Cerebellar cortex (tissue), 1 donor: ENCODE measurements around the gene CCM2L.
A peak's percentile ranks its signal among the peaks of the same experiment; 100 is the strongest.
"Not testable (repeated sequence)": the region's sequence is repeated elsewhere in the genome, so short reads cannot be mapped to it uniquely, and the experiment has no call there.

ENCODE experiments used
- DNase-seq: peaks from one replicate; pipeline ENCODE4 v3.0.0-alpha.2; 2015; ENCODE audit warnings: low spot score

CCM2L gene

DNA sequence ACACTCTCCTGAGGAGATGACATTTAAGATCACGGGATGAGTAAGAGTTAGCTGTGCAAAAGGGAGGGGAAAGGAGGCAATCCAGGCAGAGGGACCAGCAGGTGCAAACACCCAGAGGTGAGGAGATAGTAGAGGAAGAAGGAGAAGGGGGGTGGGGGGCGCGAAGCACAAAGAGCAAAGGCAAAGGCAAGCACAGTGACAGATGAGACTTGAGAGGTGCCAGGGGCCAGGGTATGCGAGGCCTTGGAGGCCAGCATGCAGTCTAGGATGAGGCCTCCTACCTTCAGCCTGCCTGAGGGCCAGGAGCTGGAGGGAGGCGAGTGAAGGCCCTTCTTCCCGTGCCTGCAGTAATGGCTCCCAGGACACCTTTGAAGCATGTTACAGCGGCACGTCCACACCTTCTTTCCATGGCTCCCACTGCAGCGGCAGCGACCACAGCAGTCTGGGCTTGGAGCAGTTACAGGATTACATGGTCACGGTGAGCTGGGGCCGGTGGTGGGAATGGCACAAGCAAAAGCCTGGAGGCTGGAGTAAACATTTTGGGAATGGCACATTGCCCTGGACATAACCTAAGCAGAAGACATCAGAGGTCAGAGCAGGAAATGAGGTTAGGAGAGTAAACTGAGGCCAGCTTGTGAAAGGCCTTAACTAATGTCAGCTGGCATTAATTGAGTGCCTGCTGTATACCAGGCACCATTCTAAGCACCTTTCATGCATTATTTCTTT, 18.6 kb downstream of the CCM2L start:
- DNase-seq: peak; percentile 83

DNA sequence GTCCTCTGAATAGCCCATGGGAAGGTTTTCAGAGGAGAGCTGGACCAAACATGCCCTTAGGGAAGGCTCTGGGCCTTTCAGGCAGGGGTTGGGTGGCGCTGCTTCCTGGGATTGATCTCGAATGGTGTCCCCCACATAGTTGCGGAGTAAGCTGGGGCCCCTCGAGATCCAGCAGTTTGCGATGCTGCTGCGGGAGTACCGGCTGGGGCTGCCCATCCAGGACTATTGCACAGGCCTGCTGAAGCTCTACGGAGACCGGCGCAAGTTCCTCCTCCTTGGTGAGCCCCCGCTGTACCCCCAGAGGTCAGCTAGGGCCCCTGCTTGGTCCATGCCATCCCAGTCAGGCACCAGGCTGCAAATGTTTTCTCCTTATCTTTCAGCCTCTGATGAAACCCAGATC, 19.3 kb downstream of the CCM2L start:
- no peak for DNase-seq

DNA sequence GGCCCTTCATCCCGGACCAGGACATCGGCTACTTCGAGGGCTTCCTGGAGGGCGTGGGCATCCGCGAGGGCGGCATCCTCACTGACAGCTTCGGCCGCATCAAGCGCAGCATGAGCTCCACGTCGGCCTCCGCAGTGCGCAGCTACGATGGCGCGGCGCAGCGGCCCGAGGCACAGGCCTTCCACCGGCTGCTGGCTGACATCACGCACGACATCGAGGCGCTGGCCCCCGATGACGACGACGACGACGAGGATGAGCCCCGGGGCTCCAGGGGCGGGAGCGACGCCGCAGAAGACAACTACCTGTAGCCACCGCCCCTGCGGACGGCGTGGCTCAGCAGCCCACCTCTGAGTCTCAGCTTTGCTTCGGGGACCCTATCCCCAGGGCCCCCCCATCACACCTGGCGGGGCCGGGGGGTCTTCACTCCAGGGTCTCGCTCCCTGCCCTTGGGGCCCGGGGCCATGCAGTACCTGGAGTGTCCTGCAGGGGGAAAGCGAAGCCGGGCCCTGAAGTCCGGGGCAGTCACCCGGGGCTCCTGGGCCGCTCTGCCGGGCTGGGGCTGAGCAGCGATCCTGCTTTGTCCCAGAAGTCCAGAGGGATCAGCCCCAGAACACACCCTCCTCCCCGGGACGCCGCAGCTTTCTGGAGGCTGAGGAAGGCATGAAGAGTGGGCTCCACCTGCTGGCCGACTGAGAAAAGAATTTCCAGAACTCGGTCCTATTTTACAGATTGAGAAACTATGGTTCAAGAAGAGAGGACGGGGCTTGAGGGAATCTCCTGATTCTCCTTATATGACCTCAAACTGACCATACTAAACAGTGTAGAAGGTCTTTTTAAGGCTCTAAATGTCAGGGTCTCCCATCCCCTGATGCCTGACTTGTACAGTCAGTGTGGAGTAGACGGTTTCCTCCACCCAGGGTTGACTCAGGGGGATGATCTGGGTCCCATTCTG, 21.0 kb downstream of the CCM2L start:
- DNase-seq: peak; percentile 94

DNA sequence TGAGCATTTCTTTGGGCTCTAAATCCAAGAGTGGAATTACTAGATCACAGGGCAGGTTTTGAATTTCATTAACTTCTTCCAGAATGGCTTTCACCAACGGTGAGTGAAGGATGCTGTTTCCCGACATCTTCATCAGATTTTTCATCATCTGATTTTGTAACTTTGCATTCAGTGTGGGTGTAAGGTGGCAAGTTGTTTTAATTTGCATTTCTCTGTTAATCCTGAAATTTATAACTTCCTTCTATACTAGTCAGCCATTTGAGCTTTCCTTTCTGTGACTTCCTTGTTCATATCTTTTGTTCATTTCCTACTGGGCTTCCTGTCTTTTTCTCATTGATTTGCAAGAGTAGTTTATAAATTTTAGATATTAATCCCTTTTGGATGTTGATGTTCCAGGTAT, 23.1 kb downstream of the CCM2L start:
- DNase-seq: no peak

DNA sequence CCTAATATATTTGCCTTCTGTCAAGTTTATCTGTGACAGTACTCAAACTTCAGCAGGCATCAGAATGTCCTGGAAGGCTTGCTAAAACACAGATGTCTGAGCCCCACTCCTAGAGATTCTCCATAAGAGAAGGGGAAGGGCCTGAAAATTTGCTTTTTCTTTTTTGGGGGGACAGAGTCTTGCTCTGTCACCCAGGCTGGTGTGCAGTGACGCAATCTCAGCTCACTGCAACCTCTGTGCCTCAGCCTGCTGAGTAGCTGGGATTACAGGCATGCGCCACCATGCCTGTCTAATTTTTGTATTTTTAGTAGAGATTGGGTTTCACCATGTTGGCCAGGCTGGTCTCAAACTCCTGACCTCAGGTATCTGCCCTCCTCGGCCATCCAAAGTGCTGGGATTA, 23.5 kb downstream of the CCM2L start:
- not testable (repeated sequence) for DNase-seq

DNA sequence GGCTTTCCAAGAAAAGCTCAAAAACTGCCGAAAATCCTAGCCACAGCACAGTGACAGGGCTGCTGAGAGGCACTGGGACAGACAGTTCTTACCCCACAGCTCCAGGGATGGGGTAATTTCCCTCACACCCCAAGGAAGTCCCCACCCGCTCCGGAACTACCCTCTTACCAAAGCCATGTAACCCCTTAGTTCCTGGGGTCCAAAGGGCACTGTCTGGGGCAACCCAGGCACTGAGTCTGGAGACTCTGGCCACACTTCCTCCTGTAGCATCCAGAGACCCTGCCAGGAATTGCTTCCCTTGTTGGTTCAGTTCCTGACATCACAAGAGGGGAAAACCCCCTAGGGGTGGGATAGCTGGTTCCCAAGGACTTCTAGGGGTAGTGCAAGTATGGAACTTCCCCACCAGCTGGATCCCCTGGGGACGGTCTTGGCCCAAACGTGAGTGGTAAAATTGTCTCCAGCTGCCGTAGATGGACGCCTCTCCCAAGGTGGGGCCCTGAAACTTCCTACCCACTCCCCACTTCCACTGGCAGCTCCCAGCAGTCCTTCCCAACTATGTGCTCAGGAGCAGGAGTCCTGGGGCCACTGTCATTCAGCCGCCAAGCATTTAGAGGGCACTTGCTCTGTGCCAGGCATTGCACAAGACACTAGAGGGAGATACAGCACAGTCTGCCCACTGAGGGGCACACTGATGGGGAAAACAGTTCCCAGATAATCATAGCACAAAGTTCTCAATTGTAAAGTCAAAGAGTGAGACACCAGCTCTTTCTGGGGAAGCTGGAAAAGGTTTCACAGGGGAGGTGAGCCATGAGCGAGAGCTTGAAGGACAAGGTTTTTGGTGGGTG, 24.6 kb downstream of the CCM2L start:
- DNase-seq: no peak

DNA sequence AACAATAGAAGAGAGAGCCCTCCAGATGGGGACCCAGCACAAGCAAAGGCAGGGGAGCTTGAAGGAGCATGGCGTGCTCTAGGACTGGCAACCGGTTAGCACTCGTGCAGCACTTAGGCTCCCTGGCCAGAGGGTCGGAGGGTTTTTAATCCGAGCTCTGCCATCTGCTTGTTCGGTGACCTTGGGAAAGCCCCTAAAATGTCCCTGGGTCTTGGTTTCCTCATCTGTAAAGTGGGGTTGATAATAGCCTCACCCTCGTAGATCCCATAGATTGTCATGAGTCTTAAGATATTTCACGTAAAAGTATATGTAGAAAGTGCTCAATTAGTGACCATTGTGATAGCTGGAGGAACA, 25.2 kb downstream of the CCM2L start:
- no peak for DNase-seq

DNA sequence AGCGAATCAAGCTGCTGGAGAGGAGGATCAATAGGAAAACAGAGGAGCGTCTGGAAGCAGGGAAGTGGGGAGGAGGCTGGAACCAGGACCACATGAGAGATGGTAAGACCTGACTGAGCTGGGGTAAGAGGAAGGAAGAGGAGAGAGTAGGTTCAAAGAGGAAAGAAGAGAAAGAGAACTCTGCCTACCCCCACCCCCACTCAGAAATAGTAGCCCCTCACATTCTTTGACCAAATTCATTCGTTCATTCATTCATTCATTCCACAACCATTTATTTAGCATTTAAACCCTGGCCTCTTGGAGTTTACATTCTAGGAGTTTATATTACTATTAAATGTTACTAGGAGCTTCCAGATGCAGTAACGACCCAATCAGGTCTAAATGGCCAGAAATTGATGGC, 26.0 kb downstream of the CCM2L start:
- no peak for DNase-seq

DNA sequence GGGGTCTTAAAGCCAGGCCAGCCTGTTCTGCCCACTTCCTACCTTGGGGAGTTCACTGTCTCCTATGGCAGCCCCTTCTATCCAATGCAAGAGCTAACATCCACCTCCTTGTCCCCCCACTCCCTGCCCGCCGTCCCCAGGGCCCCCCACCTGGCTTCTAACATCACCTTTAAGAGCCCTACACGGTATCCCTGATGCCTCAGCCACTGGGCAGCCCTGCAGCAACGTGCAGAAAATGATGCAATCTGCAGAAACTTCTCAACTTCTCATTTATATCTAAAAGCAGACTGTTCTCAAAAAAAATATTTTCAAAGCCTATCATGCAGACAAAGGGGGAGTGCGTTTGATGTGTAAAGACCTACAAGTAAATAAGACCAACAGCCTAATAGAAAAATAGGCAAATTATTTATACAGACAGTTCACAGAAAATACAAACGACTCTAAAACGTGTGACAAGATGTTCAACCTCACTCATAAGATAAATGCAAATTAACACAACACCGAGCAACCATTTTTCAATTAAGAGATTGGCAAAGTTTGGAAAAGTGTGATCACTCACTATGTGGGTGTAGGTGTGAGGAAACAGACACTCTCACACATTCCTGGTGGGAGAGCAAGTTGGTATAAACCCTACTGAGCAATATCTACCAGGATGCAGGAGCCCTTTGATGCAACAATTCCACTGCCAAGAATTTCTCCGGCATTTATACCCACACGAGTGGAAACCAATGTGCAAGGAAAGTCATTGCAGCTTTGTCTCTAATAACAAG, 26.7 kb downstream of the CCM2L start:
- no peak for DNase-seq

DNA sequence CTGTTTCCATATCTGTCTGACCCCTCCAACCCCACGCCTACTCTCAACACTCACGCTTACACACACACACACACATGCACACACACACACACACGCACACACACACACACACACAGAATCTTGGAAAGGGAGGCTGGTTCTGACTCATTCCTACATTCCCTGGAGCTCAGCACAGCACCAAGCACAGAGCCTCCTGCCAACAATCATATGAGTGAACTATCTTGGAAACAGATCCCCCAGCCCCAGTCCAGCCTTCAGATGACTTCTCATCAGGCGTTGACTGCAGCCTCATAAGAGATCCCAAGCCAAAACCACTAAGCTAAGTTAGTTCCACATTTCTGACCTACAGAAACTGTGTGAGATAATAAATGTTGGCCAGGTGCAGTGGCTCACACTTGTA, 27.7 kb downstream of the CCM2L start:
- no peak for DNase-seq

DNA sequence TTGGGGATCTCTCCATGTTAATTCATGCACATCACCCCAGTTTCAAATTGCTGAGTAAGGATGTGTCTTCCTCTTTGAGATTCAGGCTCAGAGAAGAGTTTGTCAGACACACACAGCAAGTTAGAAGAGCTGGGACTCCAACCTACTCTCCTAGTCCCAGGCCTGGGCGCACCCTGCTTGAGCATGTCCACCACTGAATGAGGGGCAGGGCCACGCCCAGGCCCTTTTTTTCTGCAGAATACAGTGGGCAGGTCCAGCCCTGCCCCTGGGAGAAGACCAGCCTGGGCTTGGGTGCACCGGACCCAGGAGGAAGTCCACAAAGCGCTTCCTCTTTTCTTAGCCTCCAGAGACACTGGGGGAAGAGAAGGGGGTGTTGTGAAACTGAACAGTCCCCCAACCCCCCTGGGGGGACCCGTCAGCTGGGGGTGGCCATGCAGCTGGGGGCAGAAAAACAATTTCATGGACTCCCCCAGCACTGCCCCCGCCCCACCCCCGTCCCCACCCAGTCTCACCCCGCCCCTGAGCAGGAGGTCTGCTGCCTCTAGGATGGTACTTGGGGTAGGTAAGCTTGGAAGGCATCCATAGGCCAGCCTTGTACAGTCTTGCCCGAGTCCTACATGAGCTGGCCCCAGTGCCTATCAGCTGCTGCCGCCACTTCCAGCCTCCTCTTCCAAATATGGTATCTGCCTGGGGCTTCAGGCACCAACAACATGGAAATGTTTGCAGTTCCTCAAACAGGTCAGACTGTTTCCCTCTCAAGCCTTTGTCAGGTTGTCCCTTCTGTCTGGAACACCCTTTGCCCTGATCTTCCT, 30.1 kb downstream of the CCM2L start:
- no peak for DNase-seq

DNA sequence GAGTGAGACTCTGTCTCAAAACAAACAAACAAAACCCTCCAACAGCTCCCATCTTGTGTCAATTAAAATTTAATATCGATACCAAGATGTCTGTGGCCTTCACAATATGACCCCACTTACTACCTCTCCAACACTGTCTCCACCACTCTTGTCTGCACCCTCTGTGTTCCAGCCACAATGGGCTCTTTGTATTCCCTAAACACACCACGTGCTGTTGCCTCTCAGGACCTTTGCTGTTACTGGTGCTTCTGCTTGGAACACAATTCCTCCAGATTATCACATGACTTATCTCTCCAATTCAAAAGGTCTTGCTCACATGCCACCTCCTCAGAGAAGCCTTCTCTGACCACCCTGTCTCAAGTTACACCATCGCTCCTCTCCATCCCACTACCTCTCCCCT, 35.8 kb downstream of the CCM2L start:
- DNase-seq: no peak

DNA sequence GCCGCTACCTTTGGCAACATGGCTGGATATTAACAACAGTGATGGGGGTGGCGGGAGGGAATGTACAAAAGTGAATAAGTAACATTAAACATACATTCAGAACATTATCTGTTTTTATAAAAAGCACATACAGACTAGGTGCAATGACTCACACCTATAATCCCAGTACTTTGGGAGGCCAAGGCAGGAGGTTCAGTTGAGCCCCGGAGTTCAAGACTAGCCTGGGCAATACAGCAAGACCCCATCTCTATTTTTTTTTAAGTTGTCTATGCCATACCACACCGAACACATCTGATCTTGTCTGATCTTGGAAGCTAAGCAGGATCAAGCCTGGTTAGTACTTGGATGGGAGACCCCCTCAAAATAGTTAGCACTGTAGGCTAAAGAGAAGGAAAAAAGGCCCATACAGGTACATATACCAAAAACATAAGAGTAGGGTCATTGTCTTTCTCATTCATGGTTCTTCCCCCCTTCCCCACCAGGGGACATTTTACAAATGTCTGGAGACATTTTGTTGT, 40.1 kb downstream of the CCM2L start:
- DNase-seq: no peak

DNA sequence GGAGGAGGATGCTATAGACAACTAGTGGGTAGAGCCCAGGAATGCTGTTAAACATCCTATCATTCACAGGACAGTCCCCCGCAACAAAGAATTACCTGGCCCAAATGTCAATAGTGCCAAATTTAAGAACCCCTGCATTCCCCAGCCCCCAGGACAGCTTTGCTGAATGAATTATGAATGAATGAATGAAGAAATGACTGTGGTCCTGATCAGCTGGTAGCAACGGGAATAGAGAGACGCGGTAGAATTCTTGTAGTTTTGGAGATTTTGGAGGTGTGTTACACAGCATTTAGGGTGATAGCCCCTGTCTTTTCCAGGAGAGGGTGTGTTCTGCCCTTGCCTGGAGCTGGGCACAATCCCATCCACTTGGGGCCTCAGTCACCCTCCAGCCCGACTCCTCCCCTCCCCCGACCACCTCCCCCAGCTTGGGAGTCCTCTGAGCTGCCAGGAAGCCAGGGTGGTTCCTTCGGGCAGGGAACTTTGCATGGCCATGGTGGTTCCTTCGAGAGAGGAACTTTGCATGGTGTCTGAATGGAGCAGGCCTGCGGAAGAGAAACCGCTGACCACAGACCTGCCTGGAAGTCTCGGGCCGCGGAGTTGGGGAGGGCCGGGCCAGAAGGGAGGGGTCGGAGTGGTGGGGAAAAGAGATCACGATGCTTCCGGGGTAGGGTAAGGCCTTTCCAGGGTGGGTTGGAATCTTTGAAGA, 40.8 kb downstream of the CCM2L start:
- no peak for DNase-seq

DNA sequence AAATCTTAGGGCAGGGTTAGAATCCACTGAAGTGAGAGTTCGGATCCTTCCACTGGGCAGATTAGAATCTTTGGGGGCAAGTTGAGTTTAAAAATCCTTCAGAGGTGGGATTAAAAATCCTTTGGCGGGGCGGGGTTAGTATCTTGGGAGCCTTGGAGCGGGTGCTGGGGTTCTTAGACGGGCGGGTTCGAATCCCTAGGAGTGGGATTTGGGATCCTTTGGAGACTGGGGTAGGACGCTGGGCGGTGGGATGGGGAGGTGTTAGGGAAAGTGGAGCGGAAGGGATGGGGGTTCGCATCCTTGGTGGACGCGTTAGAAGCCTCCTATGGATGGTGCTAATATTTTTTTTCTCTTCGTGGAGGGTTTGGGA, 41.5 kb downstream of the CCM2L start:
- DNase-seq: no peak

DNA sequence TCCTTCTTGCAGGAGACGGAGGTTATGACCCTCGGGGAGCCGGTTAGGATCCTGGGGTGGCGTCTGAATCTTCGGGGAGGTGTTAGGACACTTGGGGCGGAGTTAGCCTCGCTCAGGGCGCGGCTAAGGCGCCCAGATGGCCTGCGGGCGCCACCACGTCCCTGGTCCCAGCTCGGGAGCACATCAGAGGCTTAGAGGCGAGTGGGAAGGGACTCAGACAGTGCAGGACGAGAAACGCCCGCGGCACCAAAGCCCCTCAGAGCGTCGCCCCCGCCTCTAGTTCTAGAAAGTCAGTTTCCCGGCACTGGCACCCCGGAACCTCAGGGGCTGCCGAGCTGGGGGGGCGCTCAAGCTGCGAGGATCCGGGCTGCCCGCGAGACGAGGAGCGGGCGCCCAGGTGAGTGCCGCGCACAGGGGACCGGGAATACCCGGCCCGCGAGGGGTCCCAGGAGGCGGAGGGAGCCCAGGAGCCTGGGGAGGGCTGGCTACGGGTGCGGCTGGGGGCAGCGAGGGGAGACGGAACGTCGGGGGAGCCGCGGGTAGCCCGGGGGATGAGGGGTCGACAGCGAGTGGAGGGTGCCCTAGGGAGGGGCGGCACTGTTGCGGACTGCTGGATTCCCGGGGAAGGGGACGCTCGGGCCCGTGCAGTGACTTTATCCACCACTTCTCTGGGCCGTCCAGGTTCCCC, 42.0 kb downstream of the CCM2L start, which contains the start of gene HCK:
TSS of gene HCK (plus strand) at position 153 of the 688 bp plus-strand sequence.
- DNase-seq: no peak

DNA sequence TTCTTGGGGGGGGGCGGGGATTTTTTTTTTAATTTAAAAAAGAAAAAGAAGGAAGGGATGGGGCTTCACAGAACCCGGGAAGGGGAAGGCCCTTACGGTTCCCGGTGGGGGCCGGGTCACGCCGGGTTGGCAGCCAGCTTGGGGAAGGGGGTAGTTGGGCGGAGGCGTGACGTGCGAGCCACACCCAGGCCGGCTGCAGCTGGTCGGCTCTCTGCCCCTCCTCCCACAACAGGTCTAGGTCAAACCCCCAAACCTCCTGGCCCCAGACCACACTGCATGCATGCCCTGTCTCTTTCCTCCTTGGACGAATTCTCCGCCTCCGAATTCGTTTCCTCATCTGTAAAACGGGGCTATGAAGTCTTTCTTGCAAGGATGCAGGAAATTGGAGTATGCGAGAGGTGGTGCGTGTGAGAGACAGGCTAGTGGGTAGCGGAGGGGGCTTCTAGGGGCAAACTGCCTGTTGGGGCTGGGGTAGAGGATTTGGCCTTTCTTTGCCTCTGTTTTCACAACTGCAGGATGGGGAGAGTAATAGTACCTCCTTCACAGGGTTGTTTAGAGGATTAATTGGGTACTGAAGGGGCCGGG, 42.6 kb downstream of the CCM2L start:
- no peak for DNase-seq

DNA sequence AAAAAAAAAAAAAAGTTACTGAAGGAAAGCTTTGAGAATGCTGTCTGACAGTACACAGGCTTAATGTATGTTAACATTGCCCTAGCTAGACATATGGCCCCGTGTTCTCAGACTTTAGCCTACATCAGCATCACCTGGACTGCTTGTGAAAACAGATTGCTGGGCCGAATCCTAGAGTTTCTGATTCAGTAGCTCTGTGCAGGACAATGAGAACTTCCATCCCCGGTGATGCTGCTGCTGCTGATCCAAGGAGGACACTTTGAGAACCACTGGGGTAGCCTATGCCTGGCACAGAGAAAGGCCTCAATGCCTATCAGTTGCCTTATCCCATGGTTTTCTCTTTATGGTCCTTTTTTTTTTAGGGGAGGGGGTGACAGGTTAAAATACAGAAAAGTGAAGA, 43.4 kb downstream of the CCM2L start:
- DNase-seq: no peak
